K562 (cell line): Measurements from ENCODE around the gene PRR30. TPM values are rescaled to one million over a fixed set of nuclear protein-coding genes. Genes with fewer than 3 reads are reported as not detected.
A peak's percentile ranks its signal among the peaks of the same experiment; 100 is the strongest.

Experiments
- ELF2 ChIP-seq: fragments of 250-450 bp; sonication (Bioruptor Pico); IDR thresholded peaks from 2 replicates; pipeline ENCODE4 v1.5.0; 2021; ENCODE audit warnings: mild to moderate bottlenecking
- HCFC1 ChIP-seq: IDR thresholded peaks from 2 replicates; pipeline ENCODE4 v1.6.1; 2012; ENCODE audit warnings: low read depth, low read length, improper control_type of control experiment
- HDAC2 ChIP-seq: fragments of 450-650 bp; IDR thresholded peaks from 2 replicates; pipeline ENCODE4 v1.6.1; 2016; ENCODE audit warnings: mild to moderate bottlenecking
- HNRNPUL1 ChIP-seq: fragments of 200-400 bp; formaldehyde crosslinking; IDR thresholded peaks from 2 replicates; pipeline ENCODE4 v1.6.1; 2017; ENCODE audit warnings: low read length
- JUNB ChIP-seq: fragments of 450-650 bp; formaldehyde crosslinking; conservative IDR thresholded peaks from 2 replicates; pipeline ENCODE4 v1.4.0; 2020; ENCODE audit warnings: mild to moderate bottlenecking
- PCBP1 ChIP-seq: fragments of 200-400 bp; formaldehyde crosslinking; IDR thresholded peaks from 2 replicates; pipeline ENCODE4 v1.6.1; 2018; ENCODE audit warnings: mild to moderate bottlenecking, low read depth, low read length; ENCODE audit not compliant: poor library complexity, severe bottlenecking
- TBL1XR1 ChIP-seq, 2 experiments: IDR thresholded peaks; 2 replicates each; pipeline ENCODE4 v1.6.1; 2012; ENCODE audit warnings: improper control_type of control experiment in 2 of 2, low read length in 2 of 2, mild to moderate bottlenecking in 1 of 2
- ZNF121 ChIP-seq: sonication (generic); formaldehyde crosslinking; conservative IDR thresholded peaks from 2 replicates; pipeline ENCODE4 v1.8.0; 2022; ENCODE audit warnings: missing genetic modification reagents
- polyA plus RNA-seq, 8 experiments: library from polyadenylated mRNA; depleted of rRNA in 4 of 8; stranded (reverse) in 5 of 8; unstranded in 3 of 8; fragments of >200 nt; fragmentation: Nextera tagmentation in 2 of 8; fragmentation: Illumina TruSeq in 1 of 8; extraction: Ambion mirVana in 2 of 8; extraction: Trizol in 1 of 8; gene quantifications; 2 replicates each; pipeline versions ENCODE4 v1.2.1 to v1.2.3, GENCODE V29; 2011 to 2014; ENCODE audit warnings: inconsistent platforms in 1 of 8, missing spikeins in 1 of 8
- total RNA-seq, 7 experiments: library from RNA; depleted of rRNA in 6 of 7; stranded (reverse); fragments of >200 nt in 6 of 7; fragmentation: Illumina TruSeq in 2 of 7; extraction: Trizol in 2 of 7; gene quantifications; 2 replicates each; pipeline versions ENCODE4 v1.2.1 to v1.2.3, GENCODE V29; 2011 to 2021; ENCODE audit warnings: low replicate concordance in 1 of 7
- TF ChIP-seq, protein P1 (sequence below): fragments of 450-650 bp; IDR thresholded peaks from 2 replicates; pipeline ENCODE4 v1.6.1; 2016; ENCODE audit warnings: low read depth
- TF ChIP-seq, protein P2 (sequence below), 2 experiments: IDR thresholded peaks; 2 replicates each; pipeline ENCODE4 v1.6.1; 2012; ENCODE audit warnings: improper control_type of control experiment in 2 of 2, low read depth in 2 of 2, low read length in 2 of 2, borderline replicate concordance in 1 of 2
- TF ChIP-seq, protein P3 (sequence below): fragments of 450-650 bp; formaldehyde crosslinking; IDR thresholded peaks from 2 replicates; pipeline ENCODE4 v1.4.0; 2020; ENCODE audit warnings: mild to moderate bottlenecking, mixed read lengths
- TF ChIP-seq, protein P4 (sequence below): fragments of 250-450 bp; sonication (Bioruptor Pico); IDR thresholded peaks from 2 replicates; pipeline ENCODE4 v1.8.0; 2022; ENCODE audit warnings: inconsistent platforms

Gene PRR30
- total and polyA plus RNA-seq, 9 of the 15 experiments (the other 6 are each of a cell fraction or from before 2014, with no cell fraction given), result not detected

DNA sequence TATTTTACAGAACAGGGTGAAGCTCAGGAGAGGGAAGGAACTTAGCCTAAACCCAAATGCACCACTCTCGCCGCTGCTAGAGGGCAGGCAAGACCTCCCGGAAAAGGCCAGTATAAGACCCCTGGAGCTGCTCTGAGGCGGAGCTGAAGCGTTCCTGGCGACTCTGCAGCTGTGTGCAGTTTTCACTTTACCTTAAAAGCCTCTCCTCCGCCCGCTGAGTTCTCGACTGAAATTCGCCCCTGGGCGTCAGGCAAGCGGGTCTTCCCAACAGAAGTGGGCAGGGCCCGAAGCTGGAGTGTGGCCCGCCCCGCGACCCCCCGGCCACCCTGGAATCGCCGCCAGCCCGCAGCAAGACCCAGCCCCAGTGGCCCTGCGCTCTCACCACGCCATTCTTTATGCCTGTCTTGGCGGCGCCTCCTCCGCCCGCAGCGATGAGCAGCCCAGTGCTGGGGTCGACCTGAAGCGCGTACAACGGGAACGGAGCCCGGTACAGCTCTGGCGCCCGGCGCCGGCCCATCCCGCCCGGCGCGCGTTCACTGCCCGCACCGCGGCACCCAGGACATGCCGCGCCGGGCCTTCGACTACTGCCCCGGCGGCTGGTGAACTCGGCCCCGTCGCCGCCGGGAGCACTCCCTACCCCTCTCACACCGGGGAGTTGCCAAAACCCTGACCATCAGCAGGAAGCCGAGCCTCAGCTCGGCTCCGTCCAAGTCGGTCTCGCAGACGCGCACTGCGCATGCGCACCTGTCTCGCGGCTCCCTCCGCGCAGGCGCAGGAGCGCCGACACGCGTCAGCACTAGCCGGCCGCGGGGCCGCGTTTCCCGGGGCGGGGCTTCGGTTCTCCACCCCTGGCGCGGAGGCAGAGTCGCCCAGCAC is 5.1 kb downstream of the PRR30 start, which contains the start of gene PREB (continued):
- 0 out of 2 replicates have a peak, but pooled peaks have one; percentile 21 for TF ChIP-seq HDAC2
- 0 out of 2 replicates have a peak, but pooled peaks have one; percentile 22 for TF ChIP-seq ZNF121 (CRISPR knock-in tag)
- TF ChIP-seq ELF2, result peak; percentile 47; the same call in 1 of the 2 replicates
- TF ChIP-seq, protein P1, sequence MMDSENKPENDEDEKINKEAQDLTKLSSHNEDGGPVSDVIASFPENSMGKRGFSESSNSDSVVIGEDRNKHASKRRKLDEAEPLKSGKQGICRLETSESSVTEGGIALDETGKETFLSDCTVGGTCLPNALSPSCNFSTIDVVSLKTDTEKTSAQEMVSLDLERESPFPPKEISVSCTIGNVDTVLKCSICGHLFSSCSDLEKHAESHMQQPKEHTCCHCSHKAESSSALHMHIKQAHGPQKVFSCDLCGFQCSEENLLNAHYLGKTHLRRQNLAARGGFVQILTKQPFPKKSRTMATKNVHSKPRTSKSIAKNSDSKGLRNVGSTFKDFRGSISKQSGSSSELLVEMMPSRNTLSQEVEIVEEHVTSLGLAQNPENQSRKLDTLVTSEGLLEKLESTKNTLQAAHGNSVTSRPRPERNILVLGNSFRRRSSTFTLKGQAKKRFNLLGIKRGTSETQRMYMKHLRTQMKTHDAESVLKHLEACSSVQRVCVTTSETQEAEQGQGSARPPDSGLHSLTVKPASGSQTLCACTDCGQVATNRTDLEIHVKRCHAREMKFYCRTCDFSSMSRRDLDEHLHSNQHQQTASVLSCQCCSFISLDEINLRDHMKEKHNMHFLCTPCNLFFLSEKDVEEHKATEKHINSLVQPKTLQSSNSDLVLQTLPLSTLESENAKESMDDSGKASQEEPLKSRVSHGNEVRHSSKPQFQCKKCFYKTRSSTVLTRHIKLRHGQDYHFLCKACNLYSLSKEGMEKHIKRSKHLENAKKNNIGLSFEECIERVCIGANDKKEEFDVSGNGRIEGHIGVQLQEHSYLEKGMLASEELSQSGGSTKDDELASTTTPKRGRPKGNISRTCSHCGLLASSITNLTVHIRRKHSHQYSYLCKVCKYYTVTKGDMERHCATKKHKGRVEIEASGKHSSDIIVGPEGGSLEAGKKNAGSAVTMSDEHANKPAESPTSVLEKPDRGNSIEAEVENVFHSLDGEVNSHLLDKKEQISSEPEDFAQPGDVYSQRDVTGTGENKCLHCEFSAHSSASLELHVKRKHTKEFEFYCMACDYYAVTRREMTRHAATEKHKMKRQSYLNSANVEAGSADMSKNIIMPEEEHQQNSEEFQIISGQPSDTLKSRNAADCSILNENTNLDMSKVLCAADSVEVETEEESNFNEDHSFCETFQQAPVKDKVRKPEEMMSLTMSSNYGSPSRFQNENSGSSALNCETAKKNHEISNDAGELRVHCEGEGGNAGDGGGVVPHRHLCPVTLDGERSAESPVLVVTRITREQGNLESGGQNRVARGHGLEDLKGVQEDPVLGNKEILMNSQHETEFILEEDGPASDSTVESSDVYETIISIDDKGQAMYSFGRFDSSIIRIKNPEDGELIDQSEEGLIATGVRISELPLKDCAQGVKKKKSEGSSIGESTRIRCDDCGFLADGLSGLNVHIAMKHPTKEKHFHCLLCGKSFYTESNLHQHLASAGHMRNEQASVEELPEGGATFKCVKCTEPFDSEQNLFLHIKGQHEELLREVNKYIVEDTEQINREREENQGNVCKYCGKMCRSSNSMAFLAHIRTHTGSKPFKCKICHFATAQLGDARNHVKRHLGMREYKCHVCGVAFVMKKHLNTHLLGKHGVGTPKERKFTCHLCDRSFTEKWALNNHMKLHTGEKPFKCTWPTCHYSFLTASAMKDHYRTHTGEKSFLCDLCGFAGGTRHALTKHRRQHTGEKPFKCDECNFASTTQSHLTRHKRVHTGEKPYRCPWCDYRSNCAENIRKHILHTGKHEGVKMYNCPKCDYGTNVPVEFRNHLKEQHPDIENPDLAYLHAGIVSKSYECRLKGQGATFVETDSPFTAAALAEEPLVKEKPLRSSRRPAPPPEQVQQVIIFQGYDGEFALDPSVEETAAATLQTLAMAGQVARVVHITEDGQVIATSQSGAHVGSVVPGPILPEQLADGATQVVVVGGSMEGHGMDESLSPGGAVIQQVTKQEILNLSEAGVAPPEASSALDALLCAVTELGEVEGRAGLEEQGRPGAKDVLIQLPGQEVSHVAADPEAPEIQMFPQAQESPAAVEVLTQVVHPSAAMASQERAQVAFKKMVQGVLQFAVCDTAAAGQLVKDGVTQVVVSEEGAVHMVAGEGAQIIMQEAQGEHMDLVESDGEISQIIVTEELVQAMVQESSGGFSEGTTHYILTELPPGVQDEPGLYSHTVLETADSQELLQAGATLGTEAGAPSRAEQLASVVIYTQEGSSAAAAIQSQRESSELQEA, result no peak
- TF ChIP-seq, protein P2, sequence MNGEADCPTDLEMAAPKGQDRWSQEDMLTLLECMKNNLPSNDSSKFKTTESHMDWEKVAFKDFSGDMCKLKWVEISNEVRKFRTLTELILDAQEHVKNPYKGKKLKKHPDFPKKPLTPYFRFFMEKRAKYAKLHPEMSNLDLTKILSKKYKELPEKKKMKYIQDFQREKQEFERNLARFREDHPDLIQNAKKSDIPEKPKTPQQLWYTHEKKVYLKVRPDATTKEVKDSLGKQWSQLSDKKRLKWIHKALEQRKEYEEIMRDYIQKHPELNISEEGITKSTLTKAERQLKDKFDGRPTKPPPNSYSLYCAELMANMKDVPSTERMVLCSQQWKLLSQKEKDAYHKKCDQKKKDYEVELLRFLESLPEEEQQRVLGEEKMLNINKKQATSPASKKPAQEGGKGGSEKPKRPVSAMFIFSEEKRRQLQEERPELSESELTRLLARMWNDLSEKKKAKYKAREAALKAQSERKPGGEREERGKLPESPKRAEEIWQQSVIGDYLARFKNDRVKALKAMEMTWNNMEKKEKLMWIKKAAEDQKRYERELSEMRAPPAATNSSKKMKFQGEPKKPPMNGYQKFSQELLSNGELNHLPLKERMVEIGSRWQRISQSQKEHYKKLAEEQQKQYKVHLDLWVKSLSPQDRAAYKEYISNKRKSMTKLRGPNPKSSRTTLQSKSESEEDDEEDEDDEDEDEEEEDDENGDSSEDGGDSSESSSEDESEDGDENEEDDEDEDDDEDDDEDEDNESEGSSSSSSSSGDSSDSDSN (IDR thresholded peaks at IDR 0.05; ENCODE audit: borderline replicate concordance in 1 of 2, low read depth in 2 of 2, low read length in 2 of 2), result peak; percentile 45 to 69; a peak in 1 of 4 replicates
- TF ChIP-seq TBL1XR1 (IDR thresholded peaks at IDR 0.05; ENCODE audit: low read length in 2 of 2), result 0 out of 4 replicates have a peak, but pooled peaks of 1 of the 2 experiments have one; percentile 45
- TF ChIP-seq, protein P3, sequence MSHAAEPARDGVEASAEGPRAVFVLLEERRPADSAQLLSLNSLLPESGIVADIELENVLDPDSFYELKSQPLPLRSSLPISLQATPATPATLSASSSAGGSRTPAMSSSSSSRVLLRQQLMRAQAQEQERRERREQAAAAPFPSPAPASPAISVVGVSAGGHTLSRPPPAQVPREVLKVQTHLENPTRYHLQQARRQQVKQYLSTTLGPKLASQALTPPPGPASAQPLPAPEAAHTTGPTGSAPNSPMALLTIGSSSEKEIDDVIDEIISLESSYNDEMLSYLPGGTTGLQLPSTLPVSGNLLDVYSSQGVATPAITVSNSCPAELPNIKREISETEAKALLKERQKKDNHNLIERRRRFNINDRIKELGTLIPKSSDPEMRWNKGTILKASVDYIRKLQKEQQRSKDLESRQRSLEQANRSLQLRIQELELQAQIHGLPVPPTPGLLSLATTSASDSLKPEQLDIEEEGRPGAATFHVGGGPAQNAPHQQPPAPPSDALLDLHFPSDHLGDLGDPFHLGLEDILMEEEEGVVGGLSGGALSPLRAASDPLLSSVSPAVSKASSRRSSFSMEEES (CRISPR knock-in tag), result no peak
- no peak for TF ChIP-seq HNRNPUL1
- peak; percentile 83 for TF ChIP-seq HCFC1
- TF ChIP-seq, protein P4, sequence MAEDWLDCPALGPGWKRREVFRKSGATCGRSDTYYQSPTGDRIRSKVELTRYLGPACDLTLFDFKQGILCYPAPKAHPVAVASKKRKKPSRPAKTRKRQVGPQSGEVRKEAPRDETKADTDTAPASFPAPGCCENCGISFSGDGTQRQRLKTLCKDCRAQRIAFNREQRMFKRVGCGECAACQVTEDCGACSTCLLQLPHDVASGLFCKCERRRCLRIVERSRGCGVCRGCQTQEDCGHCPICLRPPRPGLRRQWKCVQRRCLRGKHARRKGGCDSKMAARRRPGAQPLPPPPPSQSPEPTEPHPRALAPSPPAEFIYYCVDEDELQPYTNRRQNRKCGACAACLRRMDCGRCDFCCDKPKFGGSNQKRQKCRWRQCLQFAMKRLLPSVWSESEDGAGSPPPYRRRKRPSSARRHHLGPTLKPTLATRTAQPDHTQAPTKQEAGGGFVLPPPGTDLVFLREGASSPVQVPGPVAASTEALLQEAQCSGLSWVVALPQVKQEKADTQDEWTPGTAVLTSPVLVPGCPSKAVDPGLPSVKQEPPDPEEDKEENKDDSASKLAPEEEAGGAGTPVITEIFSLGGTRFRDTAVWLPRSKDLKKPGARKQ (CRISPR knock-in tag), result no peak
- 0 out of 2 replicates have a peak, but pooled peaks have one; percentile 10 for TF ChIP-seq JUNB (CRISPR knock-in tag)
- peak; percentile 74 for TF ChIP-seq PCBP1
